K562 (cell line): ENCODE measurements around the gene CCNK. TPM values are rescaled to one million over a fixed set of nuclear protein-coding genes. Genes with fewer than 3 reads are reported as not detected.

Source experiments
- ATAC-seq: fragments of 200-7000 bp; cut with Tn5 transposase; 3 replicates; pipeline ENCODE4 v1.9.1; 2020; ENCODE audit warnings: moderate library complexity
- BruUV-seq: library from RNA; stranded (reverse); fragments of 400-500 nt; replicated peaks from 2 replicates; lab custom pipeline; 2021; lab: Mats Ljungman, UMichigan
- CTCF ChIA-PET: fragments of 300-600 bp; formaldehyde crosslinking; extraction: SDS; loops from one replicate; lab custom pipeline; 2021; ENCODE audit warnings: low intra/inter-chr PET ratio; lab: Yijun Ruan, JAX
- POLR2A ChIA-PET: fragments of 300-600, 350-650 bp; sonication (Branson Sonifier 250); formaldehyde crosslinking; extraction: SDS; loops from one replicate; lab custom pipeline; 2021; ENCODE audit warnings: antibody characterized with exemption, inconsistent platforms; lab: Yijun Ruan, JAX
- DNase-seq, 4 experiments: peaks; one replicate each; pipeline versions ENCODE4 v3.0.0 to v3.0.0-alpha.2; 2011 to 2018; ENCODE audit warnings: low spot score in 3 of 4, mixed read lengths in 3 of 4; ENCODE audit errors: extremely low read depth in 1 of 4
- FAIRE-seq: peaks from 2 replicates; lab custom pipeline; 2011; peaks lifted over from hg19 to GRCh38; lab: Jason Lieb, UNC
- H2AFZ ChIP-seq: 2 replicates; pipeline ENCODE4 v1.6.0; 2011; ENCODE audit warnings: low read depth, low read length, control low read depth, inconsistent platforms
- H3K27ac ChIP-seq: fragments of 200-600 bp; 3 replicates; pipeline ENCODE4 v1.8.0; 2011; ENCODE audit warnings: low read depth, mild to moderate bottlenecking, control low read depth, inconsistent platforms, low read length, moderate library complexity, mixed read lengths; ENCODE audit errors: extremely low read depth
- H3K27me3 ChIP-seq, 2 experiments: fragments of 300-600 bp in 1 of 2; 2 replicates in 1 of 2; 3 replicates in 1 of 2; pipeline versions ENCODE4 v1.6.0 to v1.8.0; 2011; ENCODE audit warnings: inconsistent platforms in 2 of 2, low read length in 2 of 2, mild to moderate bottlenecking in 1 of 2, mixed read lengths in 1 of 2, moderate library complexity in 1 of 2; ENCODE audit not compliant: control insufficient read depth in 2 of 2, insufficient read depth in 2 of 2
- H3K36me3 ChIP-seq: fragments of 300-600 bp; 3 replicates; pipeline ENCODE4 v1.8.0; 2011; ENCODE audit warnings: mild to moderate bottlenecking, low read length, inconsistent platforms; ENCODE audit not compliant: control insufficient read depth, insufficient read depth
- H3K4me1 ChIP-seq, 2 experiments: fragments of 200-600 bp in 1 of 2; replicated peaks in 1 of 2; 2 replicates in 1 of 2; 3 replicates in 1 of 2; pipeline versions ENCODE4 v1.5.1 to v1.8.0; 2011; ENCODE audit warnings: inconsistent platforms in 2 of 2, low read length in 2 of 2, mild to moderate bottlenecking in 1 of 2, mixed read lengths in 1 of 2, moderate library complexity in 1 of 2; ENCODE audit not compliant: control insufficient read depth in 2 of 2, insufficient read depth in 2 of 2
- H3K4me2 ChIP-seq: 2 replicates; pipeline ENCODE4 v1.6.1; 2011; ENCODE audit warnings: low read length, control low read depth, inconsistent platforms, mixed read lengths; ENCODE audit not compliant: insufficient read depth
- H3K4me3 ChIP-seq: fragments of 200-600 bp; sonication (generic), shearing (Covaris generic); 2 replicates; pipeline ENCODE4 v1.5.1; 2016; ENCODE audit warnings: control low read depth, inconsistent platforms
- H3K79me2 ChIP-seq: fragments of 200-600 bp; 3 replicates; pipeline ENCODE4 v1.8.0; 2011; ENCODE audit warnings: low read length, inconsistent platforms; ENCODE audit not compliant: control insufficient read depth, insufficient read depth
- H3K9ac ChIP-seq, 2 experiments: 2 replicates each; pipeline versions ENCODE4 v1.6.0 to v1.6.1; 2011; ENCODE audit warnings: low read depth in 2 of 2, low read length in 2 of 2, control low read depth in 1 of 2, inconsistent platforms in 1 of 2, mild to moderate bottlenecking in 1 of 2, mixed read lengths in 1 of 2; ENCODE audit not compliant: insufficient read depth in 1 of 2
- H3K9me1 ChIP-seq: one replicate; pipeline ENCODE4 v1.6.0; 2011; ENCODE audit warnings: inconsistent platforms, mild to moderate bottlenecking, low read length, moderate library complexity; ENCODE audit not compliant: control insufficient read depth, insufficient read depth
- H3K9me3 ChIP-seq: replicated peaks from 2 replicates; pipeline ENCODE4 v1.5.1; 2011; ENCODE audit warnings: low read depth, low read length, inconsistent platforms; ENCODE audit not compliant: control insufficient read depth, insufficient read depth
- H4K20me1 ChIP-seq: replicated peaks from 2 replicates; pipeline ENCODE4 v1.6.1; 2011; ENCODE audit warnings: low read length, inconsistent platforms, mixed read lengths; ENCODE audit not compliant: control insufficient read depth, insufficient read depth
- CBX8 ChIP-seq: fragments of 200-600 bp; sonication (generic); IDR thresholded peaks from 2 replicates; pipeline ENCODE4 v1.6.1; 2012; ENCODE audit warnings: borderline replicate concordance, mixed run types, low read depth, mild to moderate bottlenecking, moderate library complexity, mixed read lengths, low read length, control low read depth, inconsistent platforms; ENCODE audit not compliant: poor library complexity, severe bottlenecking; ENCODE audit errors: extremely low read depth
- HDAC8 ChIP-seq: fragments of 450-650 bp; IDR thresholded peaks from 2 replicates; pipeline ENCODE4 v1.6.1; 2016; ENCODE audit warnings: mild to moderate bottlenecking, missing genetic modification characterization, moderate library complexity, missing compliant biosample characterization
- SMAD2 ChIP-seq: fragments of 150-350 bp; IDR thresholded peaks from 2 replicates; pipeline ENCODE4 v1.6.1; 2014; ENCODE audit warnings: low read depth, mild to moderate bottlenecking, low read length
- SREBF1 ChIP-seq: fragments of 150-350 bp; IDR thresholded peaks from 2 replicates; pipeline ENCODE4 v1.6.1; 2014; ENCODE audit warnings: antibody characterized with exemption, low read depth, low read length, borderline replicate concordance
- ZBTB17 ChIP-seq: fragments of 450-650 bp; formaldehyde crosslinking; IDR thresholded peaks from 2 replicates; pipeline ENCODE4 v1.4.0; 2020; ENCODE audit warnings: mild to moderate bottlenecking
- ZNF121 ChIP-seq: sonication (generic); formaldehyde crosslinking; conservative IDR thresholded peaks from 2 replicates; pipeline ENCODE4 v1.8.0; 2022; ENCODE audit warnings: missing genetic modification reagents
- ZNF316 ChIP-seq: fragments of 450-650 bp; IDR thresholded peaks from 2 replicates; pipeline ENCODE4 v1.6.1; 2016
- WGBS: fragments of 100-300 bp; shearing (Covaris generic); methylation state at CpG from one replicate; pipeline ENCODE4 v1.1.6; 2016; ENCODE audit warnings: low coverage, mixed read lengths; ENCODE audit not compliant: insufficient coverage; ENCODE audit errors: missing lambda C conversion rate; 5-methylcytosine and 5-hydroxymethylcytosine counted together
- in situ Hi-C: fragments of 300-500 bp; cut with MboI; formaldehyde crosslinking; loops from 4 replicates; pipeline ENCODE4 v1.15.0; 2018; ENCODE audit warnings: inconsistent platforms, mixed read lengths
- intact Hi-C: fragments of 100-400 bp; cut with micrococcal nuclease; formaldehyde crosslinking; loops from 2 replicates; pipeline ENCODE4 v1.14.2; 2022
- polyA plus RNA-seq, 8 experiments: library from polyadenylated mRNA; depleted of rRNA in 4 of 8; stranded (reverse) in 5 of 8; unstranded in 3 of 8; fragments of >200 nt; fragmentation: Nextera tagmentation in 2 of 8; fragmentation: Illumina TruSeq in 1 of 8; extraction: Ambion mirVana in 2 of 8; extraction: Trizol in 1 of 8; gene quantifications; 2 replicates each; pipeline versions ENCODE4 v1.2.1 to v1.2.3, GENCODE V29; 2011 to 2014; ENCODE audit warnings: inconsistent platforms in 1 of 8, missing spikeins in 1 of 8
- total RNA-seq, 7 experiments: library from RNA; depleted of rRNA in 6 of 7; stranded (reverse); fragments of >200 nt in 6 of 7; fragmentation: Illumina TruSeq in 2 of 7; extraction: Trizol in 2 of 7; gene quantifications; 2 replicates each; pipeline versions ENCODE4 v1.2.1 to v1.2.3, GENCODE V29; 2011 to 2021; ENCODE audit warnings: low replicate concordance in 1 of 7
- TF ChIP-seq, protein P1 (sequence below): fragments of 450-650 bp; IDR thresholded peaks from 2 replicates; pipeline ENCODE4 v1.6.1; 2018; ENCODE audit warnings: mild to moderate bottlenecking, low read depth; ENCODE audit not compliant: partially characterized antibody
- TF ChIP-seq, protein P2 (sequence below): sonication (generic); formaldehyde crosslinking; IDR thresholded peaks from 2 replicates; pipeline ENCODE4 v1.8.1; 2023; ENCODE audit warnings: mild to moderate bottlenecking, missing genetic modification reagents, moderate library complexity

Gene CCNK
- total and polyA plus RNA-seq, 9 of the 15 experiments (the other 6 are each of a cell fraction or from before 2014, with no cell fraction given), result 5.8 to 84.2 (median 16.4) TPM

DNA sequence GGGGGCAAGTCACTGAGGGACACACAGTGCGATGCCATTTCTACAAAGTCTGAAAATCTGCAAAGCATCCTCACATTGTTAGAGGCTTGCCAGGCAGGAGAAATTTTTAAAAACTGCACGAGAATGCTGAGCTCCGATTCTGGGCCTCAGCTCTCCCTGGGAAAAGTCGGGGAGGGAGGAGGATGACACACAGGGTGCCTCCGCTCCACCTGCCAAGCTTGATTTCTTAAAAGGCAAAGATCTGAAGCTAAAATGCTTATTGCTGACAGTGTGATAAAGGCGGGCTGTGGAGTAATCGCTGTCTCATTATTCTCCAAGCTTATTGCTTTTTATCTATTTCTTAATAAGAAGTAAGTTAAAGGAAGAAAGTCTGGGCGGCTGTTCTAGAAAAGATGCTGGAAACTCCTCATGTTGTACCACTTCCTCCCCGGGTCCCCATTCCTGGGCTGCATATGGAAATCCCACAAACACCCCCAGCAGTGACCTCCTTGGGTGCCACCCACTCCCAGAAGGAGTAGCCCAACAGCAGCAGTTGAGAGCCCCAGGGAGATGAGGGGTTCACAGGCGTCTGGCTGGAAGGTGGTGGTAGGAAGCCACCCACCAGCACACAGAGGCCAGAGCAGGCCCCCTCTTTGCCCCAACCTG, 67.8 kb downstream of the CCNK start:
- no peak overlapping the region for H3K4me2 ChIP-seq
- in situ Hi-C loops, result no loop called here
- ChIA-PET CTCF (no interaction called here), POLR2A (no interaction called here)
- TF ChIP-seq SREBF1, result no peak
- TF ChIP-seq ZNF316, result peak; percentile 45
- 19% methylated on average over 8 of the region's 10 CpGs for WGBS
- ATAC-seq (no peak), FAIRE-seq (no peak), DNase-seq (no peak)
- intact Hi-C loops, result no loop called here
- H4K20me1 ChIP-seq, result peaks cover 30% of the 10 kb centered on the region
- peaks cover 3% of the 10 kb centered on the region for H3K9me1 ChIP-seq
- no peak overlapping the region for H3K9ac ChIP-seq
- no peak overlapping the region for H3K27ac ChIP-seq
- no peak overlapping the region for H2AFZ ChIP-seq
- no TSS peak for BruUV-seq
- no peaks in the 10 kb centered on the region for H3K27me3 ChIP-seq
- no peaks in the 10 kb centered on the region for H3K36me3 ChIP-seq
- H3K4me1 ChIP-seq, result peaks cover 13 to 33% of the 10 kb centered on the region in 2 experiments
- no peaks in the 10 kb centered on the region; the same call in 1 of the 3 replicates for H3K79me2 ChIP-seq
- H3K4me3 ChIP-seq, result no peak overlapping the region
- no peaks in the 10 kb centered on the region for H3K9me3 ChIP-seq

DNA sequence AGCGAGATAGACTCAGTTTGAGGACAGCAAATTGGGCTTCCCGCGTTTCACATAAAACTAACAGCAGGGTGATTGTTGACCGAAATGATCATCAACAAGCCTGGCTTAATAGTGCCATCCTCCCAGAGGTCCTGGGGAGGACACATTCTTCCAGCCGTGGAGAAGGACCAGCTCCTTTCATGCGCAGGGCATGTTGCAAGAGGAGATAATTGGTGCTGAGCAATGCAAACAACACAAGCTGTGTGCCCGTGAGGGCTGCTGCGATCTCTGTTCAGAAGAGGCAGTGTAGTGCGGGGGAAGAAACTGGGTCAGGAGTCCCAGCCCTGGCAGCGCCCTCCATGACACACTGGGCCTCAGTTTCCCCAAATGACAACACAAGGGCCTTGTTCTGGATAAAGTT, 68.5 kb downstream of the CCNK start:
- Histone ChIP-seq H3K4me1 (peaks cover 11 to 31% of the 10 kb centered on the region in 2 experiments), H2AFZ (no peak overlapping the region), H3K9me3 (no peaks in the 10 kb centered on the region), H3K9ac (no peak overlapping the region), H3K27me3 (no peaks in the 10 kb centered on the region), H3K4me2 (no peak overlapping the region), H3K36me3 (no peaks in the 10 kb centered on the region), H3K79me2 (no peaks in the 10 kb centered on the region; the same call in 2 of the 3 replicates), H3K9me1 (peaks cover 3% of the 10 kb centered on the region), H4K20me1 (peaks cover 36% of the 10 kb centered on the region), H3K27ac (no peak overlapping the region), H3K4me3 (no peak overlapping the region)
- intact Hi-C loops (no loop called here), in situ Hi-C loops (no loop called here)
- no peak for ATAC-seq
- 47% methylated on average over 9 of the region's 10 CpGs for WGBS
- no peak for DNase-seq
- BruUV-seq, result no TSS peak
- POLR2A ChIA-PET, result no interaction called here
- CTCF ChIA-PET, result no interaction called here
- no peak for FAIRE-seq
- TF ChIP-seq SMAD2 (no peak), ZBTB17 (CRISPR knock-in tag) (no peak), ZNF121 (CRISPR knock-in tag) (no peak), HDAC8 (tag) (no peak), CBX8 (no peak)
- TF ChIP-seq, protein P1, sequence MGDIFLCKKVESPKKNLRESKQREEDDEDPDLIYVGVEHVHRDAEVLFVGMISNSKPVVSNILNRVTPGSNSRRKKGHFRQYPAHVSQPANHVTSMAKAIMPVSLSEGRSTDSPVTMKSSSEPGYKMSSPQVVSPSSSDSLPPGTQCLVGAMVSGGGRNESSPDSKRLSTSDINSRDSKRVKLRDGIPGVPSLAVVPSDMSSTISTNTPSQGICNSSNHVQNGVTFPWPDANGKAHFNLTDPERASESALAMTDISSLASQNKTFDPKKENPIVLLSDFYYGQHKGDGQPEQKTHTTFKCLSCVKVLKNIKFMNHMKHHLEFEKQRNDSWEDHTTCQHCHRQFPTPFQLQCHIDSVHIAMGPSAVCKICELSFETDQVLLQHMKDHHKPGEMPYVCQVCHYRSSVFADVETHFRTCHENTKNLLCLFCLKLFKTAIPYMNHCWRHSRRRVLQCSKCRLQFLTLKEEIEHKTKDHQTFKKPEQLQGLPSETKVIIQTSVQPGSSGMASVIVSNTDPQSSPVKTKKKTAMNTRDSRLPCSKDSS, result no peak
- TF ChIP-seq, protein P2, sequence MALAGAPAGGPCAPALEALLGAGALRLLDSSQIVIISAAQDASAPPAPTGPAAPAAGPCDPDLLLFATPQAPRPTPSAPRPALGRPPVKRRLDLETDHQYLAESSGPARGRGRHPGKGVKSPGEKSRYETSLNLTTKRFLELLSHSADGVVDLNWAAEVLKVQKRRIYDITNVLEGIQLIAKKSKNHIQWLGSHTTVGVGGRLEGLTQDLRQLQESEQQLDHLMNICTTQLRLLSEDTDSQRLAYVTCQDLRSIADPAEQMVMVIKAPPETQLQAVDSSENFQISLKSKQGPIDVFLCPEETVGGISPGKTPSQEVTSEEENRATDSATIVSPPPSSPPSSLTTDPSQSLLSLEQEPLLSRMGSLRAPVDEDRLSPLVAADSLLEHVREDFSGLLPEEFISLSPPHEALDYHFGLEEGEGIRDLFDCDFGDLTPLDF (CRISPR knock-in tag), result no peak
